Tibial artery (tissue), 4 donors: Measurements from ENCODE around the gene ATP10B.
"Not testable (repeated sequence)": the region's sequence is repeated elsewhere in the genome, so short reads cannot be mapped to it uniquely, and the experiment has no call there.

Experiments used
- DNase-seq, 2 donors: peaks; one replicate each; pipeline ENCODE4 v3.0.0-alpha.2; 2019
- H3K27ac ChIP-seq, 2 donors: fragments of 200-600 bp; sonication (generic) in 1 of 2; 1 replicate in 1 of 2; 2 replicates in 1 of 2; pipeline ENCODE4 v1.5.1; 2018 to 2019; ENCODE audit warnings: mild to moderate bottlenecking in 1 of 2
- H3K27me3 ChIP-seq, 2 donors: fragments of 200-600 bp; sonication (generic) in 1 of 2; one replicate each; pipeline versions ENCODE4 v1.5.1 to v1.6.0; 2016 to 2019
- H3K36me3 ChIP-seq, 3 donors: fragments of 200-600 bp; sonication (generic) in 2 of 3; one replicate each; pipeline ENCODE4 v1.5.1; 2016 to 2019; ENCODE audit warnings: mild to moderate bottlenecking in 2 of 3
- H3K4me1 ChIP-seq, 4 donors: fragments of 200-600 bp; sonication (generic) in 2 of 4; 1 replicate in 3 of 4; 2 replicates in 1 of 4; pipeline ENCODE4 v1.5.1; 2016 to 2019
- H3K4me3 ChIP-seq, 2 donors: fragments of 200-600 bp; sonication (generic) in 1 of 2; 1 replicate in 1 of 2; 2 replicates in 1 of 2; pipeline ENCODE4 v1.5.1; 2018 to 2019; ENCODE audit warnings: mild to moderate bottlenecking in 2 of 2
- H3K9me3 ChIP-seq, 3 donors: fragments of 200-600 bp; sonication (generic) in 1 of 3; one replicate each; pipeline ENCODE4 v1.5.1; 2016 to 2019
- intact Hi-C: fragments of 100-400 bp; cut with DNase I; formaldehyde crosslinking; loops from one replicate; pipeline ENCODE4 v1.15.0; 2023; ENCODE audit warnings: low total_unique reads
- TF ChIP-seq, protein P1 (sequence below), 2 experiments: fragments of 200-600 bp in 1 of 2; fragments of 450-650 bp in 1 of 2; IDR thresholded peaks; one replicate each; pipeline ENCODE4 v1.5.1; 2017 to 2019; ENCODE audit warnings: antibody characterized with exemption in 2 of 2, mild to moderate bottlenecking in 1 of 2, moderate library complexity in 1 of 2

The ATP10B gene, protein sequence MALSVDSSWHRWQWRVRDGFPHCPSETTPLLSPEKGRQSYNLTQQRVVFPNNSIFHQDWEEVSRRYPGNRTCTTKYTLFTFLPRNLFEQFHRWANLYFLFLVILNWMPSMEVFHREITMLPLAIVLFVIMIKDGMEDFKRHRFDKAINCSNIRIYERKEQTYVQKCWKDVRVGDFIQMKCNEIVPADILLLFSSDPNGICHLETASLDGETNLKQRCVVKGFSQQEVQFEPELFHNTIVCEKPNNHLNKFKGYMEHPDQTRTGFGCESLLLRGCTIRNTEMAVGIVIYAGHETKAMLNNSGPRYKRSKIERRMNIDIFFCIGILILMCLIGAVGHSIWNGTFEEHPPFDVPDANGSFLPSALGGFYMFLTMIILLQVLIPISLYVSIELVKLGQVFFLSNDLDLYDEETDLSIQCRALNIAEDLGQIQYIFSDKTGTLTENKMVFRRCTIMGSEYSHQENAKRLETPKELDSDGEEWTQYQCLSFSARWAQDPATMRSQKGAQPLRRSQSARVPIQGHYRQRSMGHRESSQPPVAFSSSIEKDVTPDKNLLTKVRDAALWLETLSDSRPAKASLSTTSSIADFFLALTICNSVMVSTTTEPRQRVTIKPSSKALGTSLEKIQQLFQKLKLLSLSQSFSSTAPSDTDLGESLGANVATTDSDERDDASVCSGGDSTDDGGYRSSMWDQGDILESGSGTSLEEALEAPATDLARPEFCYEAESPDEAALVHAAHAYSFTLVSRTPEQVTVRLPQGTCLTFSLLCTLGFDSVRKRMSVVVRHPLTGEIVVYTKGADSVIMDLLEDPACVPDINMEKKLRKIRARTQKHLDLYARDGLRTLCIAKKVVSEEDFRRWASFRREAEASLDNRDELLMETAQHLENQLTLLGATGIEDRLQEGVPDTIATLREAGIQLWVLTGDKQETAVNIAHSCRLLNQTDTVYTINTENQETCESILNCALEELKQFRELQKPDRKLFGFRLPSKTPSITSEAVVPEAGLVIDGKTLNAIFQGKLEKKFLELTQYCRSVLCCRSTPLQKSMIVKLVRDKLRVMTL (N-terminal part only)

DNA sequence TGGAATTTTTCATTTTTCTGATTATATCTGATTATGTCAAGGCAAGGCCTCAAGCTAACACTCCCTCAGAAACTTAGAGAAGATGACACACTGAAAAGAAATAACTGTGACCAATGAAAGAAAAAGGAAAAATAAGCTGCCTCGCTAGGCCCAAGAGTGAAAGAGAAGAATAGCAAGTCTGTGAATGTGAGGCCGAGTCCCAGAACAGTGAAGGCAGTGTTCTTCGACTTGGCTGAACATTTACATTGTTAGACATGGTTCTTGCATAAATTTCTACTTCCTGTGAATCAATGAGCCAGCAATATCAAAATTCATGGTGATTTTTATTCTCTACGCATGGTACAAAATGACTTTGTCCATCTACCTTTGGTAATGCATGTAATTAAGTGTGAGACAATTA, at the start of gene ATP10B:
TSS of gene ATP10B (minus strand) at position 163 of the 400 bp plus-strand sequence. CDS start 164,137 bp downstream, outside the sequence.
- Histone ChIP-seq H3K4me3 (no peak within 1 kb of the TSS), H3K9me3 (no peaks in the 10 kb centered on the region), H3K27me3 (no peaks in the 10 kb centered on the region), H3K4me1 (no peaks in the 10 kb centered on the region), H3K27ac (no peak within 1 kb of the TSS), H3K36me3 (no peaks in the 10 kb centered on the region)
- intact Hi-C loops, result no loop called here
- TF ChIP-seq, protein P1, sequence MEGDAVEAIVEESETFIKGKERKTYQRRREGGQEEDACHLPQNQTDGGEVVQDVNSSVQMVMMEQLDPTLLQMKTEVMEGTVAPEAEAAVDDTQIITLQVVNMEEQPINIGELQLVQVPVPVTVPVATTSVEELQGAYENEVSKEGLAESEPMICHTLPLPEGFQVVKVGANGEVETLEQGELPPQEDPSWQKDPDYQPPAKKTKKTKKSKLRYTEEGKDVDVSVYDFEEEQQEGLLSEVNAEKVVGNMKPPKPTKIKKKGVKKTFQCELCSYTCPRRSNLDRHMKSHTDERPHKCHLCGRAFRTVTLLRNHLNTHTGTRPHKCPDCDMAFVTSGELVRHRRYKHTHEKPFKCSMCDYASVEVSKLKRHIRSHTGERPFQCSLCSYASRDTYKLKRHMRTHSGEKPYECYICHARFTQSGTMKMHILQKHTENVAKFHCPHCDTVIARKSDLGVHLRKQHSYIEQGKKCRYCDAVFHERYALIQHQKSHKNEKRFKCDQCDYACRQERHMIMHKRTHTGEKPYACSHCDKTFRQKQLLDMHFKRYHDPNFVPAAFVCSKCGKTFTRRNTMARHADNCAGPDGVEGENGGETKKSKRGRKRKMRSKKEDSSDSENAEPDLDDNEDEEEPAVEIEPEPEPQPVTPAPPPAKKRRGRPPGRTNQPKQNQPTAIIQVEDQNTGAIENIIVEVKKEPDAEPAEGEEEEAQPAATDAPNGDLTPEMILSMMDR (IDR thresholded peaks at IDR 0.05), result no peak
- DNase-seq, result no peak

DNA sequence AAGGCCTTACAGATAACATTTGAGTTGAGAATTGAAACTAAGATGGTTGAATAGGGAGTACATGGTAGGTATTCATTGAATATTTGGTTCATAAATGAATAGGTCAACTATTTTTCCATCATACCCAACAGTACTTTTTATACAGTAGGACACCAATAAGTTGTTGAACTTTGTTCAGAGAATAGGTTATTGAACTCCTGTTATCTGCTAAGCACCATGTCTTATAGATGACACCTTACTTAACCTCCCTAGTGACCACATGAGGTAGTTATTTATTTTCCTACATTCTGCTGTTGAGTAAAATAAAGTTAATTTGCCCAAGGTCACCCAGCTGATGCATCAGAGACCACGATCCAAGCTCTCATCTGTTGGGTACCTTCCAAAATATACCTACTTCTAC, 49.6 kb upstream of the ATP10B start:
- intact Hi-C loops, result no loop called here

DNA sequence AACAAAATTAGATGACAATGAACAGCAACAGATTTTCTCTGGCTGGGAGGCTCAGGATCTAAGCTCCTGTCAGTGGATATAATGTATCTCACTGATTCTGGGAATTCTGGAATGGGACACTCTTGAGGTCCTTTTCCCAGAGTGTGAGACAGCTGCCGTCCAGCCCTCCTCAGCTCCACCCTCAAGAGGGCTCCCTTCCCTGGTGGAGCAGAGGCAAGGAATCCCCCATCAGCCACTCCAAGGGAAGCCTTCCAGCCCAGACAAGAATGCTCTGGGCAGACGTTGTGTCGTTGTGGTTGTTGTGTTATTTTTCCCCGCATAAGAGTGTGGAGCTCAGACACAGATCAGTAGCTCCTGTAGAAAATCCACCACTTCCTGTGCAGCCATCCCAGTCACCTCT, 47.7 kb upstream of the ATP10B start:
- Histone ChIP-seq H3K27ac (no peak overlapping the region), H3K4me1 (no peaks in the 10 kb centered on the region), H3K9me3 (no peaks in the 10 kb centered on the region), H3K36me3 (no peaks in the 10 kb centered on the region), H3K4me3 (no peak overlapping the region), H3K27me3 (no peaks in the 10 kb centered on the region)
- TF ChIP-seq, protein P1 (IDR thresholded peaks at IDR 0.05), result no peak
- intact Hi-C loops, result no loop called here
- DNase-seq, result no peak

More for the DNA sequence above, 49.6 kb upstream of the ATP10B start:
- H3K36me3 ChIP-seq, result no peaks in the 10 kb centered on the region
- no peaks in the 10 kb centered on the region for H3K9me3 ChIP-seq
- H3K27ac ChIP-seq, result no peak overlapping the region
- no peaks in the 10 kb centered on the region for H3K4me1 ChIP-seq
- no peak overlapping the region for H3K4me3 ChIP-seq
- TF ChIP-seq, protein P1 (IDR thresholded peaks at IDR 0.05), result no peak
- no peaks in the 10 kb centered on the region for H3K27me3 ChIP-seq
- no peak for DNase-seq

DNA sequence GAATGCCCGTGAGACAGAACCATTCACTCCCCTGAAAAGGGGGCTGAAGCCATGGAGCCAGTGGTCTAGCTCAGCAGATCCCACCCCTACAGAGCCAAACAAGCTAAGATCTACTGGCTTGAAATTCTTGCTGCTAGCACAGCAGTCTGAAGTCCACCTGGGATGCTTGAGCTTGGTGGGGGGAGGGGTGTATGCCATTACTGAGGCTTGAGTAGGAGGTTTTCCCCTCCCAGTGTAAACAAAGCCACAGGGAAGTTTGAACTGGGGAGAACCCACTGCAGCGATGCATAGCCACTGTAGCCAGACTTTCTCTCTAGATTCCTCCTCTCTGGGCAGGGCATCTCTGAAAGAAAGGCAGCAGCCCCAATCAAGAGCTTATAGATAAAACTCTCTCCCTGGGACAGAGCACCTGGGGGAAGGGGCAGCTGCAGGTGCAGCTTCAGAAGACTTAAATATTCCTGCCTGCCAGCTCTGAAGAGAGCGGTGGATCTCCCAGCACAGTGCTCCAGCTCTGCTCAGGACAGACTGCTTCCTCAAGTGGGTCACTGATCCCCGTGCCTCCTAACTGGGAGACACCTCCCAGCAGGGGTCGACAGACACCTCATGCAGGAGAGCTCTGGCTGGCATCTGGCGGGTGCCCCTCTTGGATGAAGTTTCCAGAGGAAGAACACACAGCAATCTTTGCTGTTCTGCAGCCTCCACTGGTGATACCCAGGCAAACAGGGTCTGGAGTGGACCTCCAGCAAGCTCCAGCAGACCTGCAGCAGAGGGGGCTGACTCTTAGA, 41.4 kb upstream of the ATP10B start:
- H3K4me3 ChIP-seq, H3K9me3 ChIP-seq, H3K27me3 ChIP-seq, DNase-seq, H3K36me3 ChIP-seq, H3K4me1 ChIP-seq, intact Hi-C loops, H3K27ac ChIP-seq: not testable (repeated sequence)

DNA sequence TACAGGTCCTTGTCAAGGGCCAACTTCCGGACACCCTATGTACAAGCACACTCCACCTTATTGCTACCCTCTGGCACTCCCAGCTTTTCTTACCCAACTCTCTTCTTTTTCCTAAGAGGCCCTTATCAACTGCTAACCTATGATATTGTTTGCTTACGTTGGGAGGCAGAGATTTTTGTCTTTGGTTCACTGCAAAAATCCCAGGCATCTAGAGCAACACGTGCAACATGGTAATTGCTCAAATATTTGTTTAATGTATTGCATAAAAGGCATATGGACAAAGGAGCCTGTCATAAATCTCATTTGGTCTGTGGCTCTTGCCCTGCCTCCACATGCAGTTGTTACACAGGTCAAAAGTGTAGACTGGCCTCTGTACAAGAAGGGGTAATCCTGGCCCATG, 35.8 kb upstream of the ATP10B start:
- H3K4me3 ChIP-seq, result no peak overlapping the region
- intact Hi-C loops, result no loop called here
- H3K4me1 ChIP-seq, result no peaks in the 10 kb centered on the region
- no peak for DNase-seq
- no peak overlapping the region for H3K27ac ChIP-seq
- H3K27me3 ChIP-seq, result no peaks in the 10 kb centered on the region
- H3K9me3 ChIP-seq, result no peaks in the 10 kb centered on the region
- H3K36me3 ChIP-seq, result no peaks in the 10 kb centered on the region
- TF ChIP-seq, protein P1 (IDR thresholded peaks at IDR 0.05), result no peak

DNA sequence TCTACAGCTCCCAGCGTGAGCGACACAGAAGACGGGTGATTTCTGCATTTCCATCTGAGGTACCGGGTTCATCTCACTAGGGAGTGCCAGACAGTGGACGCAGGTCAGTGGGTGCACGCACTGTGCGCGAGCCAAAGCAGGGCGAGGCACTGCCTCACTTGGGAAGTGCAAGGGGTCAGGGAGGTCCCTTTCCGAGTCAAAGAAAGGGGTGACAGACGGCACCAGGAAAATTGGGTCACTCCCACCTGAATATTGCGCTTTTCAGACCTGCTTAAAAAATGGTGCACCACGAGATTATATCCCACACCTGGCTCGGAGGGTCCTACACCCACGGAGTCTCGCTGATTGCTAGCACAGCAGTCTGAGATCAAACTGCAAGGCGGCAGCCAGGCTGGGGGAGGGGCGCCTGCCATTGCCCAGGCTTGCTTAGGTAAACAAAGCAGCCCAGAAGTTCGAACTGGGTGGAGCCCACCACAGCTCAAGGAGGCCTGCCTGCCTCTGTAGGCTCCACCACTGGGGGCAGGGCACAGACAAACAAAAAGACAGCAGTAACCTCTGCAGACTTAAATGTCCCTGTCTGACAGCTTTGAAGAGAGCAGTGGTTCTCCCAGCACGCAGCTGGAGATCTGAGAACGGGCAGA, 21.7 kb upstream of the ATP10B start:
- H3K27ac ChIP-seq, H3K9me3 ChIP-seq, H3K36me3 ChIP-seq, H3K27me3 ChIP-seq, H3K4me3 ChIP-seq, intact Hi-C loops, DNase-seq, H3K4me1 ChIP-seq: not testable (repeated sequence)
